Heart right ventricle (tissue), 16 donors: ENCODE measurements around the gene FPR1. TPM values are rescaled to one million over a fixed set of nuclear protein-coding genes. Genes with fewer than 3 reads are reported as not detected.
A peak's percentile ranks its signal among the peaks of the same experiment; 100 is the strongest.

Experiments
- ATAC-seq, 8 donors: fragments of 200-7000 bp; cut with Tn5 transposase; one replicate each; pipeline ENCODE4 v1.9.1; 2020; ENCODE audit warnings: mild to moderate bottlenecking in 8 of 8, moderate library complexity in 8 of 8, moderate number of reproducible peaks in 1 of 8
- DNase-seq, 2 donors: peaks; one replicate each; pipeline ENCODE4 v3.0.0-alpha.2; 2020
- H3K27ac ChIP-seq, 10 donors: fragments of 200-600 bp; sonication (generic) in 2 of 10; one replicate each; pipeline versions ENCODE4 v1.5.0 to v1.8.0; 2020 to 2022; ENCODE audit warnings: mild to moderate bottlenecking in 3 of 10
- H3K27me3 ChIP-seq, 7 donors: fragments of 200-600 bp; one replicate each; pipeline ENCODE4 v1.8.0; 2021 to 2022; ENCODE audit warnings: mild to moderate bottlenecking in 2 of 7
- H3K36me3 ChIP-seq, 9 donors: fragments of 200-600 bp; sonication (generic) in 1 of 9; one replicate each; pipeline versions ENCODE4 v1.5.0 to v1.8.0; 2020 to 2022; ENCODE audit warnings: mild to moderate bottlenecking in 2 of 9
- H3K4me1 ChIP-seq, 9 donors: fragments of 200-600 bp; sonication (generic) in 1 of 9; one replicate each; pipeline versions ENCODE4 v1.5.0 to v1.8.0; 2020 to 2022; ENCODE audit warnings: mild to moderate bottlenecking in 4 of 9
- H3K4me3 ChIP-seq, 10 donors: fragments of 200-600 bp; sonication (generic) in 2 of 10; one replicate each; pipeline versions ENCODE4 v1.5.0 to v1.8.0; 2020 to 2022; ENCODE audit warnings: mild to moderate bottlenecking in 7 of 10, moderate library complexity in 2 of 10
- H3K9me3 ChIP-seq, 11 donors: fragments of 200-600 bp in 10 of 11; sonication (generic) in 2 of 11; one replicate each; pipeline versions ENCODE4 v1.5.0 to v1.8.0; 2013 to 2022; ENCODE audit warnings: mild to moderate bottlenecking in 2 of 11, control low read depth in 1 of 11, moderate library complexity in 1 of 11
- CTCF ChIP-seq, 9 donors: fragments of 200-600 bp; sonication (generic) in 2 of 9; IDR thresholded peaks; one replicate each; pipeline versions ENCODE4 v1.5.0 to v1.8.0; 2021 to 2022; ENCODE audit warnings: antibody characterized with exemption in 9 of 9, mild to moderate bottlenecking in 5 of 9, moderate library complexity in 1 of 9
- WGBS, 2 donors: extraction: QIAGEN DNeasy Blood & Tissue Kit; methylation state at CpG; one replicate each; pipeline ENCODE4 v1.1.7; 2013; ENCODE audit warnings: inconsistent platforms in 1 of 2; 5-methylcytosine and 5-hydroxymethylcytosine counted together
- intact Hi-C, 10 donors: fragments of 100-400 bp; cut with DNase I; formaldehyde crosslinking; loops; one replicate each; pipeline versions ENCODE4 v1.11.1 to v1.14.2; 2022
- polyA plus RNA-seq, 2 donors: library from polyadenylated mRNA; stranded (reverse); fragments of 200-250 nt; gene quantifications; one replicate each; pipeline ENCODE4 v1.2.3, GENCODE V29; 2013
- total RNA-seq, 10 donors: library from RNA; stranded (reverse); fragmentation: NEBNext Ultra II Directional in 3 of 10; extraction: Animal tissue kit (Norgen Biotek cat#: 25700) in 3 of 10; gene quantifications; one replicate each; pipeline versions ENCODE4 v1.2.1 to v1.2.4, GENCODE V29; 2021 to 2023
- donor health status: Arrhythmogenic right ventricular cardiomyopathy.
- donor health status: ischemic (EF 13 %, LVEDD 7.1; RV severe dilation, severe dysfunction).
- donor health status: healthy with polysubstance abuse.
- donor health status: DM: no; HTN: yes; CAD: no.
- donor health status: DM: no; HTN: no; CAD: no.
- donor health status: ischemic (EF 25% LVEDD 6.9; RV normal size, moderate dysfunction).
- donor health status: ischemic (EF 25% LVEDD 5.7; RV mildly dilated, moderate dysfunction).
- donor health status: healthy.
- donor health status: DM: yes; HTN: yes; CAD: no.
- donor health status: Ischemic cardiomyopathy.
- donor health status: ischemic (EF 35%, LVEDD 5.7; RV mildly dilated, moderate dysfunction).
- donor health status: nonischemic (EF 11% LVEDD 7.7; RV severe dilation, severe dysfunction).
- donor health status: DM: yes; HTN: yes; CAD: no.
- donor health status: PGD.
- donor health status: ischemic (EF 29% LVEDD 5.4; RV normal size, mild dysfunction).
- donor health status: nonischemic (EF 23%, LVEDD 6.1; RV moderate dilation, normal function).

The FPR1 gene
- total and polyA plus RNA-seq, 12 donors = 0.95 to 16.9 (median 3.8) TPM

GRCh38 chr19:51715850-51716249, 35.8 kb downstream of the FPR1 start:
- no peak for DNase-seq
- Histone ChIP-seq H3K27me3 (peaks cover 13 to 55% (median 37%) of the 10 kb centered on the region in 7 donors), H3K9me3 (no peaks in the 10 kb centered on the region), H3K4me1 (peaks cover 0 to 9% (median 6%) of the 10 kb centered on the region in 9 donors), H3K36me3 (no peaks in the 10 kb centered on the region), H3K4me3 (no peak overlapping the region), H3K27ac (no peak overlapping the region)
- intact Hi-C loops = loop anchor here in 1 of 10 donors (10.0 kb wide), 1 partner anchor 99 kb away; no protein-coding TSS in a partner anchor
- ATAC-seq = no peak
- WGBS, 2 donors = 85% methylated on average over 3 of the region's 3 CpGs
- TF ChIP-seq CTCF (IDR thresholded peaks at IDR 0.05) = no peak

DNA sequence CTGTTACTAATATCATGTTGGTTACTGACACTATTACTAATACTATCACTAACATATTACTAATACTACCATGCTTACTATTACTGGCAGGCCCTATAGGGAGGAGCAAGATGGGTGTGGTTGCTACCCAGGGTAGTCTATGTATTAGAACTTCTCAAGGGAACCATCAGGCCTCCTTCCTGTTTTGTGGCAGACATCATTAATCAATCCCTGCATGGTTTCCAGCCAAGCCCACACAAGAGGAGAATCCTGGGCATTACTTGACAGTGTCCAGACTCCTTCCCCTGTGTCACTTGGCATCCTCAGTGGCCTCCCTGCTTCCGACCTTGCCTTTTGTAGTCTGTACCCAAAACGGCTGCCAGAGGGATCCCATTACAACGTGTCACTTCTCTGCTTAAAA, 36.8 kb downstream of the FPR1 start:
- no peak for DNase-seq
- peaks cover 0 to 9% (median 6%) of the 10 kb centered on the region in 9 donors for H3K4me1 ChIP-seq
- H3K36me3 ChIP-seq = no peaks in the 10 kb centered on the region
- WGBS, 2 donors = 45 to 61% methylated on average over 3 of the region's 3 CpGs
- TF ChIP-seq CTCF (IDR thresholded peaks at IDR 0.05) = no peak
- no peak for ATAC-seq
- no peak overlapping the region for H3K27ac ChIP-seq
- intact Hi-C loops = loop anchor here in 1 of 10 donors (10.0 kb wide), 1 partner anchor 100 kb away; no protein-coding TSS in a partner anchor
- H3K9me3 ChIP-seq = no peaks in the 10 kb centered on the region
- peaks cover 13 to 45% (median 27%) of the 10 kb centered on the region in 7 donors for H3K27me3 ChIP-seq
- H3K4me3 ChIP-seq = no peak overlapping the region

DNA sequence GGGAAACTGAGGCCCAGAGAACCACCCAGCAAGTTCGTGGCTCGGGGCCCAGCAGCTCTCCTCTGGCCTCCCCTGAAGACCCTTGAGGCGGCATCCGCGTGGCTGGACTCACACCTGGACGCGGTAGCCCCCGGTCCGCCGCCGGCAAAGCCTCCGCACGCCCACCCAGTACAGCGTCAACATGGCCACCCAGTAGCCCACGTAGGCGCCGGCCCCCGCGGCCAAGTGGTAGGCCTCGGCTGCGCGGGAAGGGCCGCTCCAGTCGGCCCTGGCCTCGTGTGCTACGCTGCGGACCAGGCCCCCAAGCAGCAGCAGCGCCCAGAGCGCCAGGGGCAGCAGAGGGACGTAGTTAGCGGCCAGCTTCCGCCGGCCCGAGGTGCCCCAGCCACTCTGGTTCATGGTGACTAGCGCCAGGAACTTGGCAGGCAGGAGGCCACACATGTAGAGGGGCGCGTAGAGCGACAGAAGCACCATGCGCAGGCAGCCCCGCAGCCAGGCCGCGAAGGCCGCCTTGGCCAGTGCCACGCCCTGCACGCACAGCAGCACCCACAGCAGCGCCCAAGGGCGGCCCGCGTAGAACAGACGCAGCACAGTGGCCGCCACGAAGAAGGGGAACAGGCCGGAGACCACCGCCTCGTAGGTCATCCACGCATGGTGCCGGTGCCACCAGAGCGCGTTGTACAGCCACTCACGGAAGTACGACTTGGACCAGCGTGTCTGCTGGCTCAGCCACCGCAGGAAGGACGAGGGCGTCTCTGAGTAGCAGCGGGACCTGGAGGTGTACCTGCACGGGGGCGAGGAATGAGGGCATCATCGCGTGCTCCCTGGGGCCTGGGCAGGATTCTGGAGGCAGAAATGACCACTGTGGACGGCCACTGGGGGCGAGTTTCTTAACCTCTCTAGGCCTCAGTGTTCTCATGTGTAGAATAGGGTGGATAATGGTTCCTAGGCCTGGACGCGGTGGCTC, 38.1 kb downstream of the FPR1 start:
- Histone ChIP-seq H3K27ac (no peak overlapping the region), H3K27me3 (peaks cover 3 to 33% (median 14%) of the 10 kb centered on the region in 7 donors), H3K9me3 (no peaks in the 10 kb centered on the region), H3K36me3 (no peaks in the 10 kb centered on the region), H3K4me1 (no peaks in the 10 kb centered on the region), H3K4me3 (no peak overlapping the region)
- DNase-seq (no peak), ATAC-seq (peak in 3 of 8 donors; percentile 6 to 43 (median 38))
- intact Hi-C loops = loop anchor here in 2 of 10 donors (2.0 to 10.0 kb wide), 2 partner anchors 65 to 101 kb away; no protein-coding TSS in a partner anchor
- WGBS, 2 donors = 92 to 93% methylated on average over 73 to 74 of the region's 74 CpGs
- no peak for TF ChIP-seq CTCF (IDR thresholded peaks at IDR 0.05)

- no peaks in the 10 kb centered on the region for H3K9me3 ChIP-seq
- intact Hi-C loops = loop anchor here in 2 of 10 donors (2.0 to 10.0 kb wide), 2 partner anchors 66 to 102 kb away; no protein-coding TSS in a partner anchor
- DNase-seq = no peak
- H3K36me3 ChIP-seq = peaks cover 0 to 6% (median 0%) of the 10 kb centered on the region in 9 donors
- peak in 7 of 9 donors; percentile 14 to 43 (median 35) for TF ChIP-seq CTCF (IDR thresholded peaks at IDR 0.05)
- H3K4me3 ChIP-seq = no peak overlapping the region
- H3K27ac ChIP-seq = no peak overlapping the region
- peaks cover 0 to 22% (median 5%) of the 10 kb centered on the region in 7 donors for H3K27me3 ChIP-seq
- 43 to 44% methylated on average over 9 of the region's 9 CpGs for WGBS, 2 donors
- ATAC-seq = peak in 1 of 8 donors; percentile 13
- H3K4me1 ChIP-seq = no peaks in the 10 kb centered on the region
Measured at GRCh38 chr19:51712461-51713081, 39.1 kb downstream of the FPR1 start.
